Measurements from ENCODE around the gene LINGO3.
"Not testable (repeated sequence)": the region's sequence is repeated elsewhere in the genome, so short reads cannot be mapped to it uniquely, and the experiment has no call there.

The LINGO3 gene, protein sequence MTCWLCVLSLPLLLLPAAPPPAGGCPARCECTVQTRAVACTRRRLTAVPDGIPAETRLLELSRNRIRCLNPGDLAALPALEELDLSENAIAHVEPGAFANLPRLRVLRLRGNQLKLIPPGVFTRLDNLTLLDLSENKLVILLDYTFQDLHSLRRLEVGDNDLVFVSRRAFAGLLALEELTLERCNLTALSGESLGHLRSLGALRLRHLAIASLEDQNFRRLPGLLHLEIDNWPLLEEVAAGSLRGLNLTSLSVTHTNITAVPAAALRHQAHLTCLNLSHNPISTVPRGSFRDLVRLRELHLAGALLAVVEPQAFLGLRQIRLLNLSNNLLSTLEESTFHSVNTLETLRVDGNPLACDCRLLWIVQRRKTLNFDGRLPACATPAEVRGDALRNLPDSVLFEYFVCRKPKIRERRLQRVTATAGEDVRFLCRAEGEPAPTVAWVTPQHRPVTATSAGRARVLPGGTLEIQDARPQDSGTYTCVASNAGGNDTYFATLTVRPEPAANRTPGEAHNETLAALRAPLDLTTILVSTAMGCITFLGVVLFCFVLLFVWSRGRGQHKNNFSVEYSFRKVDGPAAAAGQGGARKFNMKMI

DNA sequence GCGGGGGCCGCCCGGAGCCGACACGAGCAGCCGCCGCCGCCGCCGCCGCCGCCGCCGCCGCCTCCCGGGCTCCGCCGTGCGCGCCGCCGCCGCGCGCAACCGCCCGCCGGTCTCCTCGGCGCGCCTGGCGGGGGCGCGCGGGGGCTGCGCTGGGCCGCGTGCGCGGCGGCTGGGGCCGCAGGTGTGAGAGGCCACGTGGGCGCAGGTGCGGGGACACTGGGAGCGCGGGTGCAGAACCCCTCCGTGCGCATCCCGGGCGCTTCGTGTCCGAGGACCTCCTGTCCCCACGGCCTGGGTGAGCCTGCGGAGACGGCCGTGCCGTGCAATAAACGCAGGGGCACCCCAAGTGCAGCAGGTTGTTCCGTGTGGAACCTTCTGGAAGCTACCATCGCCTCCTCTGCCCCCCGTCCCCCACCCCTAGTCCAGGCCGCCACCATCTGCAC, at the start of gene LINGO3:
Gene LINGO3 (minus strand): TSS at position 41 of the 443 bp plus-strand sequence. CDS start 16,378 bp downstream, outside the sequence.
- DNase-seq (ENCODE audit: low read depth), result no peak

DNA sequence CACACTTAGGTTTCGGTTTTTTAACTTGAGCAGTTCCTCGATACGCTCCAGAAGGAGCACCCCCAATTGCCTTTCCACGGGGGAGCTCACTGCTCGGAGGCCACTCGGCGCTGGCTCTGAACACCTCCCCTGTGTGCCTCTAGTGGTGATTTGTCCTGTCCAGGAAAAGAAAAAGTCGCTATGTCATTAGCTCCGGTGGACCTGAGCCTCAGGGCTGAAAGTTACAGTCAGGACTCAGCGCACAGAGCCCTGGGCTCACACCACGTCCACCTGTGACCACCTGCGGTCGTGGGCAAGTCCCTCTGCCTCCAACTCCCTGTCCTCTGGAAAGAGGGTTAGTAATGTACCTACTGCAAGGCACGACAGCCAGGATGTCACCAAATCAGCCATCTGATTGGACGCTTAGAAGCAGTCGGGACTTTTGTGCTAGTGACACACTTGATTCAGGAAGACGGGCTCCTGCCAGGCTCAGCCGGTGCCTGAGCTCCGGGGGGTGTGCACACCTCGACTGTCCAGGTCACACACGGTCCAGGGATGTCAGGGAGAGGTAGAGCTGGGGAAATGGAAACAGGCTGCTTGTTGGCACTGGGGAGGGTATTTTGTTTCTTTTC, 48.2 kb upstream of the LINGO3 start:
- no peak for DNase-seq (ENCODE audit: low read depth)

DNA sequence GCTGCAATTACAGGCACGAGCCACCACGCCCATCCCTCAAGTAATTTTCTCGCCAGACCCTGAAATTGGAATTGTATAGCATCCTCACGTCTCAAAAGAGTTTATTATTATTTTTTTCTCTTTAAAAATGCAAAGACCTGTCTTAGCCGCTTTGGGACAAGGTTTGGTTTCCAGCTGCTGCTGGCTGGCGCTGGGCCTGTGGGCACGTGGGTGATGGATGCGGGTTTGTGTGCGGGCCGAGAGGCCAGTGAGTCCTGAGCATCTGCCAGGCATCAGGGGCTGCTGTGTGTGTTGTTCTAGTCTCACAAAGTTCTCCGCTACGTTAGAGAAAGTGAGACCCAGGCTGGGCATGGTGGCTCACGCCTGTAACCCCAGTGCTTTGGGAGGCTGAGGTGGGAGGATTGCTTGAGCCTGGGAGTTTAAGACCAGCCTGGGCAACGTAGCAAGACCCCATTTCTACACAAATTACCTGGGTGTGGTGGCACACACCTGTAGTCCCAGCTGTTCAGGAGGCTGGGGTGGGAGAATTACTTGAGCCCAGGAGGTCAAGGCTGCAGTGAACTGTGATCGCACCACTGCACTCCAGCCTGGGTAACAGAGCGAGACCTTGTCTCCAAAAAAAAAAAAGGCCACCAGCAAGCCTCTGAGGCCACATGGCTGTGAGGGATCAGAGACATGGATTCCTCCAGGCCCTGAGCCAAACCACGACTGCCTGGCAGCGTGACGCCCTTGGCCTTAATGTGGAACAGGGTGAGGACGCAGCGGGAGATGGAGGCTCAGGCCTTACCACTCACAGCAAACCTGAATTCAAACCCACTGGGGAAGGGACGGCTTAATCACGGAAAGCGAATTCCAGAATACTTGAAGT, 47.4 kb upstream of the LINGO3 start:
- no peak for DNase-seq (ENCODE audit: low read depth)

DNA sequence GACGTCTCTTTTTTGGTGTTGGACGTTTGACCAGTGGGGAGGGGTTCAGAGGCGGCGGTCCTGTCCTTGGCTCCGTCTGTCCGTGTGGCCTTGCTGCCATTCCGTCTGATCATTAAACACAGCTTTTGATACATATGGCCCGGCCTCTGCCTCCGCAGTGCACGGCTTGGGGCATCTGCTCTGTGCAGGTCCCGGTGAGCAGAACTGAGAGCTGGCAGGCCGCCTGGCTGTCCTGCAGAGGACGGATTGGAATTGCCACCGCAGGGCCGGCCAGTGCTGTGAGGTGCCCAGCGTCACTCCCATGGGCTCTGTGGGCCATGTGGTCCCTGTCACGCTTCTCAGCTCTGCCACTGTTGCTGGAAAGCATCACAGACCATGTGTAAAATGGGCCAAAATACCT, 46.7 kb upstream of the LINGO3 start:
- DNase-seq (ENCODE audit: low read depth), result no peak

DNA sequence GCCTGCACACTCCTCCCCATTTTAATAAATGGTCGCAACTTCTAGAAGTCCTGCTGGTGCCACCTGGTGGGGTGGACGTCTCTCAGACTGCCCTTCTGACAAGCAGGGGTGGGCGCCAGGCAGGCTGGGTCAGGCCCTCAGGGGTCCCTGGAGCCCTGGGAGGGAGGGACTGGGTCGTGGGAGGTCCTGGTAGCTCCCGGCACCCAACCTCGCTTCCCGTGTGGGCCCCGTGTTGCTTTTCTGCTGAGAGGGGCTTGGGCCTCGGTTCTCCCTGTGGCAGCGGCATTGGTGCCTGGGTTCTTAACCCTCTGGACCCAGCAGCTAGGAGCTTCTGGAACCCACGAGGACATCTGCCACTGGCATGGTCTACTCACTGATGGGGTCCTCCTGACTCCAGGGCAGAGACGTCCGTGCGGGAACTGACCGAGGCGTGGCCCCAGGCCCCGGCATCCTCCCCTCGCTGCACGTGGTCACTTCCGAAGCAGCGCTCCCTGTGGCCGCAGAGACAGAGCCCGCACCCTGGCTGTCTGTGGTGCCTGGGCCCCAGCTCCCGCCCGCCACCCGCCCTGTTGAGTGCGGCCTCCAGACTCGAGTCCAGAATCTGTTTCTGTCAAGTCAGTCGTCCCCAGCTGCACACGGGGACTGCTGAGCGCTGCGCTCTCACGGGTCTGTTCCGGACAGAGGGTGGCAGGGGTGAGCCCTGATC, 46.1 kb upstream of the LINGO3 start:
- no peak for DNase-seq (ENCODE audit: low read depth)

DNA sequence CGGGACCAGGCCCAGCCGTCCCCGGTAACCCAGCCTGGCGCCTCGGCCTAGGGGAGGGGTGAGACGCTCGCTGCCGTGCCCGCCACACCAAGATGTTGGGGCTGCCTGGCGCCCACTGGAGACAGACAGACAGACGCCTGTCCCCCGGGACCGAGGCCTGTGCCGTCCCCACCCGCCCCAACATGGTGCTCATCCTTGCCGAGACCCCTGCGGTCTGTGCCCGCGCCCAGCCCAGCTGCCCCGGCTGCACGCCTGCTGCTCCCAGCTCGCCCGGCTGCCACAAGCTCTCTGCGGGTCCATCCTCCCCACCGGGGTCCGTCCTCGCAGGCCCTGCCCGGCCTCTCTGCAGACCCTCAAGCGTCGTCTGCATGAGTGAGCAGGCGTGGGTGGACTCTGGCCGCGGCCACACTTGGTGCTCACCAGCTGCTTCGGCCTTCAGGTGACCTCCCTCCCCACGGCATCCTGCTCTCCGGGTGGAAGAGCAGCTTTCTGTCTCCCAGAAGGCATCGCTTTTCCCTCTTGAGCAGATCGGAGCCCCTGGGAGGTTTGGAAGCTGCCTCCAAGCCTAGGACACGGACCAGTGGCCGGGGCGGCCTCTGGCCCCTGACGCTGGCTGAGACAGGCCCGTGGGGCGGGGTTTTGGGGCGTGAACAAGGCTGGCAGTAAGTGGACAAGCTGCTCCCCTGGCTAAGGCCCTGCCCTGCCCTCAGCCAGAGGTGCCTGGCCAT, 45.4 kb upstream of the LINGO3 start:
- DNase-seq (ENCODE audit: low read depth), result no peak

DNA sequence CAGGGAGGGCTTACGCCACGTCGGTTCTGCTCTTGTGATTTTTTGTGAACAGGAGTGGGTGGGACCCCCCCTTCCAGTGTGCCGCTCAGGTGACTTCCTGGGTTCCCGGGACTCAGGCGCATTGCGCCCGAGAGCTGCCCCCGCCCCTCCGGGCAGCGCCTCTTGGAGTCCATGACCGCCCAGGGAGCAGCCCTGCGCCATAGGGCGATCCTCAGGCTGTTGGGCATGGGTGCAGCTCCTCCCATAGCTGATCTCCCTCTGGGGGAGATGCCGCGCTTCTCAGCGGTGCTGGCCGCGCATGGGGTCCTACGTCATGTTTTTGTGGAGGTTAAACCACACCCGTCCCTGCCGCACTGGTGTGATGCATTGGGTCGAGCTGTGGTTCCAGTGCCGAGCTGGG, 44.2 kb upstream of the LINGO3 start:
- DNase-seq (ENCODE audit: low read depth), result no peak

DNA sequence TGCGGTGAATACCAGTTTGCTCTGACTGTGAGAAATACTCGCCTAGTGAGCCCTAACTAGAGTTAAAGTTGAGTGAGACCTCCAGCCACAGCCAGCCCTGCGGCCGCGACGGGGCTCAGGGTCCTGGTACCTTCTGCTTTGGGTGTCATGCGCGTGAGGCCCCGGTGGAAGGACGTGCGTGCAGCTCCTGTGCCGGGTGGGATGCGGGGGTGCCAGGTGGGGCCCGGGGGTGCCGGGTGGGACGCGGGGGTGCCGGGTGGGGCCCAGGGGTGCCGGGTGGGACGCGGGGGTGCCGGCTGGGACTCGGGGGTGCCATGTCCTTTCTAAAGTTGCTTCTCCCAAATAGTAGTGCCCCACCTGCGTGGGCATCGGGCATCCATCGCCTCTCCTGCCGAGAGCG, 43.6 kb upstream of the LINGO3 start:
- DNase-seq (ENCODE audit: low read depth), result no peak

DNA sequence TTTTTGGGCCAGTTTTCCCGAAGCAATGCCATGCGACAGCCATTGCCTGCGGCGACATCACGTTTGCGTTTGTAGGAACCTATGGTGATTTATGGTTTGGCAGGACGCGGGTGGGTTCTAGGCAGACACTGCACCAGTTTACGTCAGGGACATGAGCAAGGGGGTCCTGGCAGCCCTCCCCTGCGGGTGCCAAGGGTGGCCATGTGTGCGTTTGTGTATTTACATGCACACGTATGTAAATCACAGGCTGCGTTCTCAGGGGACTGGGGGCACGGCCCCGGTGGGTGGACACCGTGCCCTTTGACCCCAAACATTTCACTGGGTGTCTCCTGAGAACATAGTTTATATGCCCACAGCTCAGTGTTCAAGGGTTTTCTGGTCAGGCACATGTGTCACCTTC, 42.7 kb upstream of the LINGO3 start:
- DNase-seq (ENCODE audit: low read depth), result no peak

DNA sequence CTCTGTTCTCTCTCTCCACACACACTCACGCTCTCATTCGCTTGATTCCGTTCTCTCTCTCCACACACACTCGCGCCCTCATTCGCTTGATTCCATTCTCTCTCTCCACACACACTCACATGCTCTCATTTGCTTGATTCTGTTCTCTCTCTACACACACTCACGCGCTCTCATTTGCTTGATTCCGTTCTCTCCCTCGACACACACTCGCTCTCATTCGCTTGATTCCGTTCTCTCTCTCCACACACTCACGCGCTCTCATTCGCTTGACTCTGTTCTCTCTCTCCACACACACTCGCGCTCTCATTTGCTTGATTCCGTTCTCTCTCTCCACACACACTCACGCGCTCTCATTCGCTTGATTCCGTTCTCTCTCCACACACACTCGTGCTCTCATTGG, 41.9 kb upstream of the LINGO3 start:
- DNase-seq (ENCODE audit: low read depth), result not testable (repeated sequence)

DNA sequence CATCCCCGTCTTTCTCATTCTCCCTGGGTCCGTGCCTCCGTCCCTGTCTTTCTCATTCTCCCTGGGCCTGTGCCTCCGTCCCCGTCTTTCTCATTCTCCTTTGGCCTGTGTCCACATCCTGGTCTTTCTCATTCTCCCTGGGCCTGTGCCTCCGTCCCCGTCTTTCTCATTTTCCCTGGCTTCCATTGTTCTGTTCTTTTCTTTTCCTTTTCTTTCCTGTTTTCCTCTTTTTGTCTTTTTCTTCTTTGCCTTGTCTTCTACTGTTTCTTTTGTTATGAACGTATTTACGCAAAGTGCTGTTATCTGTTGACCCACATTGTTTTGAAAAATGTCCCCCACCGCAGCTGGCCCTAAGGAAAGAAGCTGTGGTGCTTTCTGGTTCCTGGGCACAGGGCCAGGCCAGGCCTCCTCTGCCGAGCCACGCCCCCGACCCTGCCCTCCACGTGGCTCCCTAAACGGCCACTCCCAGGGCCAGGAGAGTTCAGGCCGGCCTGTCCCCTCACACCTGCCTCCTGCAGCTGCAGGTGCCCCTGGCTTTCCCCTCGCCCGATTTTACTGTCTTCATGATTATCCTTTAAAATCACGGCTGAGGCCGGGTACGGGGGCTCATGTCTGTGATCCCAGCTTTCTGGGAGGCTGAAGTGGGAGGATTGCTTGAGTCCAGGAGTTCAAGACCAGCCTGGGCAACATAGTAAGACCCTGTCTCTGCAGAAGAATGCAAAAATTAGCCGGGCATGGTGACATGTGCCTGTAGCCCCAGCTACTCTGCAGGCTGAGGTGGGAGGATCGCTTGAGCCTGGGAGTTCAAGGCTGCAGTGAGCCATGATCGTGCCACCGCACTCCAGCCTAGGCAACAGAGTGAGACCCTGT, 38.1 kb upstream of the LINGO3 start:
- no peak for DNase-seq (ENCODE audit: low read depth)

DNA sequence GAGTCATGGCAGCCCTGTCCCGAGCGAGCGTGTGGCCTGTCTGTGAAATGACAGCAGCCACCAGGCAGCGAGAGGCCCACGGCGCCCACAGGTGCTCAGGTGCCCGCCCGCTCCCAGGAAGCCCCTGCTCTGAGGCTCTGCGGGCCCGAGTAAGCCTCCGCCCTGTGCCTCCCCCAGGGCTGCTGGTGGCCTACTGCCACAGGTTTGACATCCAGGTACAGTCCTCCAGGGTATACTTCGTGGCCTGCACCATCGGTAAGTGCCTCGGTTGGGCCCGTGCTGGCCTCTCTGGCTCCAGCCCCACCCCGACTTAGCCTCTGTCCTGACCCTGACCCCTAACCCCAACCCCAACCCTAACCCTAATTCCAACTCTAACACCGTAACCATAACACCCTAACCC, 37.1 kb upstream of the LINGO3 start:
- no peak for DNase-seq (ENCODE audit: low read depth)

DNA sequence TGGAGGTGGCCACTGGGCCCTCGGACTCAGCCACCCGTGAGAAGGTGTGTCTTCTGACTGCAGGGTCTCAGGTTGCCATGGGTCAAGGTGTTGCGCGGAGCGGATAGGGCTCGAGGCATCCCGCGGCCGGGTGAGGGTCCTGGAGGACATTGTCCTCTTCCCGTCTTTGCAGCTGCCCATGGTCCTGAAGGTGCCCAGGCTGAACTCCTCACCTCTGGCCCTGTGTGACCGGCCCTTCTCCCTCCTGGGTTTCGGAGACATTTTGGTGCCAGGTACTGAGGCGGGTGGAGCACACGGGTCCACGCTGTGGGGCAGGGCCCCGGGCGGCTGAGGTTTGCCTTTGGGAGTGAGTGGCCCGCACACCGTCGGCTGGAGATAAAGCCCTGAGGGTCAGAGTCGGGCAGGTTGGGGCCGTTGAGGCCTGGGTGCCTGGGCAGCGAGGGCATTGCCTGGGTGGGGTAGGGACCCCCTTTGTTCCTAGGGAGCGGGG, 36.5 kb upstream of the LINGO3 start:
- no peak for DNase-seq (ENCODE audit: low read depth)

DNA sequence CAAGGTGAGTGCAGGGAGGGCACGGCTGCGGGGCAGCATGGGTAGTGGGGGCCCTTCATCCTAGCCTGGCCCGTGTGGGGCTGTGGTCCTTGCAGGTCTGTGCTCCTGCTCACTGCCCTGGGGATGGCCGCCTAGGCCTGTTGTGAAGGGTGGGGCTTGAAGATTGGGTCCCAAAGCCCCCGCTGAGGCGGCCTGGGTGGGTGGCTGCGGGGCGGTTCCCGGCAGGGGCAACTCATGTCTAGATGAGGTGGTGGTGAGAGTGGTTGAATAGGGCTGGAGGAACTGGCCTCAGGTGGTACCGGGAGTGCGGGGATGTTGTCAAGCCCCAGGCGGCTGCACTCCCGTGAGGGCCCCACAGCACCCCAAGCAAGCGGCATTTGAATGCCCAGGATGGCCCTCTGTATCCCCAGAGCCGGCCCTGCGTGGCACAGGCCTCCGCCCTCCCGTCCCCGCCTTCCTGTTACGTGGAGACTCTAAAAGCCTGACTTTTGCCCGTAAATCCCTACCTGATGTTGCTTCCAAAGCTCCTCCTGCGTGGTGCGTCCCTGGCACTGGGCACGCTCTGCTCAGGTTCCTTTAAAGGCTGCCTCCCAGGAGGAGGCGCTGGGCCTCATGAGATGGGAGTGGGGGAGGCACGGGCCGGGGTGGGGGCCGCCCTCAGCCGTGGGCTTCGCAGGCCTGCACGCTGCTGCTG, 35.5 kb upstream of the LINGO3 start:
- DNase-seq (ENCODE audit: low read depth), result no peak

DNA sequence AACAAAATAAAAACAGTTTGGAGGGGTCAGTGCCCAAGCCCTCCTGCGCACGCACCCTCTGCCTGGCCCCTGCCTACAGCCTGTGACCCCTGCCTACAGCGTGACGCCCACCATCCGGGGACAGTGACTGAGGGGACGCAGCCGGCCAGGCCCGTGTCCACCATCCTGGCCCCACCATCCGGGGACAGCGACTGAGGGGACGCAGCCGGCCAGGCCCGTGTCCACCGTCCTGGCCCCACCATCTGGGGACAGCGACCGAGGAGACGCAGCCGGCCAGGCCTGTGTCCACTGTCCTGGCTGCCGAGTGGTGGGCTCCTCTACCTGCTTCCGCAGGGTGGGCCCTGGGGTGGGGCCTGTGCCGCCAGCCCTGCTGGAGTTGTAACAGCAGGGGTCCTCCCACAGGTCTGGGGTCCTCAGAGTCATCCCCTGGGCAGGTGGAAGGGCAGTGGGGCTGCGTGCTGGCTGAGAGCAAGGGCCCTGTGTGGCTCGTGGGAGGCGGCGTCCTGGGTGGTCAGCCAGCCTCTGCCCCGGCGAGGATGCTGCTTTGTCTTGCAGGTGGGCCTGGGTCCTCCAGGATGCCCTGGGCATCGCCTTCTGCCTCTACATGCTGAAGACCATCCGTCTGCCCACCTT, 34.8 kb upstream of the LINGO3 start:
- DNase-seq (ENCODE audit: low read depth), result no peak

DNA sequence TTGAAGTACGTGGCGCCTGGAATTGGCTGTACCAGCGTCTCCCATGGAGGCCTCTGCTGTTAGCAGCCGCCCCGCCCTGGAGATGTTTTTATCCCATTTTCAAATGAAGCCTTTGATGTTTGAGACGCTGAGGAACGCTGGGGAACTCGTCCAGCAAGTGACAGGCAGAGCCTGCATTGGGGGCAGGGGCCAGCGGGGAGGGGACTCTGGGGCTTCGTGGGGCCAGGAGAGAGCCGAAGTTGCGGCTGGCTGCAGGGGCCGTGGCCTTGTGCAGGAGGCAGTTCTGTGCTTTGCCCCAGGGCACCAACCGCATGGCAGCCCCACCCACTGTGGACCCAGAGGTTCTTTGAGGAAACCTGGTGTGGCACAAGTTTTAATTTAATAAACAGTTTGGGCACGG, 34.0 kb upstream of the LINGO3 start:
- DNase-seq (ENCODE audit: low read depth), result no peak

DNA sequence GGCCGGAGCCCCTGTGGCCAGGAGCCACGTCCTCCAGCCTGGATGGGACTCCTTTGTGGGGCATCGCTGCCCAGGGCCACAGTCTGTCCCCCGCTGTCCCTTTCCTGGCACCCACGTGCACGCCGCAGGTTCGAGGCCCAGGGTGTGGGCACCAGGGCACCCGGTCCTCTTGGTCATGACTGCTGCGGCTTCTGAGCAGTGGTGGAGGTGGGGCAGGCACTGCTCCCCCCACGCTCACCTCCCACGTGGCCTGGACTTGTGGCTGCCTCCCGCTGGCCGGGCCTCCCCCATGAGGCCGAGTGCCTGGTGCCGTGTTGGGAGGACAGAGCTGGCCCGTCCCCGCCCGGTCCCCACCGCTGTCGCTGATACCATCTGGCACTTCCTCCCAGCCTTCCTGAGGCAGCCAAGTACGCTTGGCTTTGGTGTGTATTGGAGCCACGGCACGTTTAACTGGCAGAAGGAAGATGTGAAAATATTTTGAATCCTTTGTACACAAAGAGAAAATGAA, 33.3 kb upstream of the LINGO3 start:
- no peak for DNase-seq (ENCODE audit: low read depth)

DNA sequence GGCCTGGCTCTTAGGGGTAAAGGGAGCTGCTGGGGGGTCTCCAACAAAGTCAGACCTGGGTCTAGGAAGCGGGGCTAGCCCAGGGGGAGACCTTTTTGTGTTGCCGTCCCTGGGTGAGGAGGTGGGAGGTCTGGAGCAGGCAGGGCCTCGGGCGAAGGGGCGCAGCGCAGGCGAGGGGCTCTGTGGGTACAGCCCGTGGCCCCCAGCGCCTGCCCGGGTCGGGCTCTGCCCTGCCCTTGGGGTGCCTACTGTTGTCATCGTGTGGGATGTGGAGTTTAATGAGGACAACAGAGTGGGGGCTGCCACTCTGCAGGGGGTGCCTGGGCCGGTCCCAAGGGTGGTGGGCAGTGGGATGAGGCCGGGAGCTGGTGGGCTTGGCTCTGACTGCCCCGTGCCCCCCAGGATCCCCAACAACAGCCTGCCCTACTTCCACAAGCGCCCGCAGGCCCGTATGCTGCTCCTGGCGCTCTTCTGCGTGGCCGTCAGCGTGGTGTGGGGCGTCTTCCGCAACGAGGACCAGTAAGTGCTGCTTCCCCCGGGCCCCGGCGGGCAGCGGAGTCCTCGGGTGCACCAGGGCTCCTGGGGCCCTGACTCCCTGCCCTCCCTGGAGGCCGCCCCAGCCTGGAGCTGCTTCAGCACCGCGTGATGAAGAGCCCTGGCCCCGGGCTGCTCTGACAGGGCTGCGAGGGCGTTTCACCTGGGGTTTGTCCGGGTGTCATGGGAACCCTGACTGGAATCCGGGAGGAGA, 32.7 kb upstream of the LINGO3 start:
- DNase-seq (ENCODE audit: low read depth), result no peak
